Muscle layer of colon (tissue), 2 donors: ENCODE measurements around the gene MRPL51.
"Not testable (repeated sequence)": the region's sequence is repeated elsewhere in the genome, so short reads cannot be mapped to it uniquely, and the experiment has no call there.

Source experiments
- H3K27ac ChIP-seq: one replicate; pipeline ENCODE4 v1.7.0; 2013; ENCODE audit warnings: low read depth, mild to moderate bottlenecking, low read length, moderate library complexity
- H3K27me3 ChIP-seq, 2 donors: one replicate each; pipeline ENCODE4 v1.7.0; 2013; ENCODE audit warnings: low read length in 2 of 2, mild to moderate bottlenecking in 2 of 2; ENCODE audit not compliant: insufficient read depth in 2 of 2, control insufficient read depth in 1 of 2
- H3K36me3 ChIP-seq: one replicate; pipeline ENCODE4 v1.7.0; 2013; ENCODE audit warnings: mild to moderate bottlenecking, low read length; ENCODE audit not compliant: insufficient read depth
- H3K4me1 ChIP-seq: one replicate; pipeline ENCODE4 v1.7.0; 2013; ENCODE audit warnings: mild to moderate bottlenecking, low read length; ENCODE audit not compliant: insufficient read depth
- H3K4me3 ChIP-seq, 2 donors: one replicate each; pipeline ENCODE4 v1.7.0; 2013; ENCODE audit warnings: low read length in 2 of 2, low read depth in 1 of 2, mild to moderate bottlenecking in 1 of 2, moderate library complexity in 1 of 2
- H3K9ac ChIP-seq: one replicate; pipeline ENCODE4 v1.7.0; 2013; ENCODE audit warnings: low read length
- H3K9me3 ChIP-seq: one replicate; pipeline ENCODE4 v1.7.0; 2013; ENCODE audit warnings: mild to moderate bottlenecking, low read length
- donor health status: abdominal sarcoma.
- donor health status: Adenocarcinoma of cecum.

MRPL51 gene

DNA sequence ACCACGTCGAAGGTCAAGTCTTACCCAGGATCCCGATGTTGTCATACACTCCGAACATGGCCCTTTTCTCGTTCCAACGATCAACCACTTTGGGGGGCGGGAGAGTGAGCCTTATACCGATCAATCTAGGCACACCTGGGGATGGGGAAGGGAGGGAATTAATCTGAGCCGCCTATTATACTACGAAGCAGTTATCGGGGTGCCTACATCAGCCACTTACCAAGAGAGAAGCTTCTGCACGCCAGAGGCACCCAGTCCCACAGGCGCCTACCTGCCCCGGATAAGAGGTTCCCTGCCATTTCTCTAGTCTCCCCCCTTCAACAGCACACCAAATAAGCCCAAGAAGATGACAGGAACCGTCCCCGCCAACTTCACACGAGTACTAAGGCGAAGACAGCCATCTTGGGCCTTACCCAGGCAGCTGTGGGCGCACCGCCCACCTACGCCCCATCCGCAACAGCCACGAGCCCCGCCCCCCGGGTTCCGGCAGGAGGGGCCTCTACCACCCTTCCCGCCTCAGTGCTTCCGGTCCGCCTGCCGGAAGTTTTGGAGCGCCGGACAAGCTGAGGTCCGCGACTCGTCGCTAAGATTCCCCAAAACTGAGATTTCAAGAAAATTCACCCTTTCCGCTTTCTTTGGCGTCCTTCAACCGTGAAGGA lies at the start of gene MRPL51:
TSS of gene MRPL51 (minus strand) at position 425 of the 659 bp plus-strand sequence. CDS start at position 299, 126 bp downstream.
- H3K36me3 ChIP-seq: peaks cover 37% of the 10 kb centered on the region
- peak within 1 kb of the TSS; percentile 100 for H3K27ac ChIP-seq
- no peaks in the 10 kb centered on the region for H3K9me3 ChIP-seq
- peaks cover 22% of the 10 kb centered on the region for H3K4me1 ChIP-seq
- no peaks in the 10 kb centered on the region for H3K27me3 ChIP-seq
- H3K4me3 ChIP-seq: peak within 1 kb of the TSS; percentile 80 to 100
- peak within 1 kb of the TSS; percentile 88 for H3K9ac ChIP-seq

DNA sequence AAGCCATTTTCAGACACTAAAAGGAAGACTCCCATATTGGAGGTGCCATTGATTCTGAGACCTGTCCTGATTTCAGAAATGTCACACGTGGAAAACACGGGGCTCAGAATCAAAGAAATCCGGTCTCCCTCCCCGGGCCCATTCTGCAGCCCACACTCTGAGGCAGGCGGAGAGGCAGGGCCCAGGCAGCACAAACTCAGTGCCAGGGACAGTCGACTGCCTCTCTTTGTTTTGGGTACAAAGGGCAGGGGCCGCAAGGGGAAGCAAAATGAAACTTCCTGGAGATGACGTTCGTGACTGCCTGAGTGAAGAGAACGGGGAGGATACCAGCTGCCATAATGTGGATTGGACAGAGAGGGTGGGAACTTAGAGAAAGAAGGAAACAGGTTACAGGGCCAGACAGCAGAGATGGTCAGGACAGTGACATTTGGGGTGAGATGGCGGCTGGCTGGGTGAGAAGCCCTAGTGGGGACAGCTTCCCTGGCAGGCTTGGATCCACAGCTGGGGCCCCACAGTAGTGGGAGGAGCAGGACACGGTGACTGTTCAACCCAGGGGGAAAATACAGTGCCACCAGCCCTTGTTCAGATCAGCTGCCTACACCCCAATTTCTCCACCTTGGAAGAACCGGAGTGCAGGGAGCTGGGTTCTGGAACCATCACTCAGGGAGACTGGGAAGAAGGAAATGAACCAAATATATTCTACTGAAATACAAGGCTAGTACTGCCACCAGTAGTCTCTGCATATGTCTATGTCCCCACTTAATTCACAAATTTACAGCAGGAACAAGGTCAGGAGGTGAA lies 49.3 kb upstream of the MRPL51 start:
- Histone ChIP-seq H3K4me1 (peaks cover 14% of the 10 kb centered on the region), H3K27ac (no peak overlapping the region), H3K9me3 (no peaks in the 10 kb centered on the region), H3K9ac (no peak overlapping the region), H3K27me3 (no peaks in the 10 kb centered on the region), H3K4me3 (no peak overlapping the region), H3K36me3 (peaks cover 67% of the 10 kb centered on the region)

GRCh38 chr12:6541371-6542165 lies 48.5 kb upstream of the MRPL51 start:
- H3K36me3 ChIP-seq: peaks cover 67% of the 10 kb centered on the region
- no peak overlapping the region for H3K27ac ChIP-seq
- no peaks in the 10 kb centered on the region for H3K27me3 ChIP-seq
- no peaks in the 10 kb centered on the region for H3K9me3 ChIP-seq
- H3K9ac ChIP-seq: no peak overlapping the region
- peaks cover 22% of the 10 kb centered on the region for H3K4me1 ChIP-seq
- no peak overlapping the region for H3K4me3 ChIP-seq

GRCh38 chr12:6540181-6540877 lies 47.3 kb upstream of the MRPL51 start:
- Histone ChIP-seq H3K9ac (no peak overlapping the region), H3K36me3 (peaks cover 66% of the 10 kb centered on the region), H3K4me3 (no peak overlapping the region), H3K27ac (peak overlapping the region; percentile 41), H3K4me1 (peaks cover 35% of the 10 kb centered on the region), H3K9me3 (no peaks in the 10 kb centered on the region), H3K27me3 (no peaks in the 10 kb centered on the region)

DNA sequence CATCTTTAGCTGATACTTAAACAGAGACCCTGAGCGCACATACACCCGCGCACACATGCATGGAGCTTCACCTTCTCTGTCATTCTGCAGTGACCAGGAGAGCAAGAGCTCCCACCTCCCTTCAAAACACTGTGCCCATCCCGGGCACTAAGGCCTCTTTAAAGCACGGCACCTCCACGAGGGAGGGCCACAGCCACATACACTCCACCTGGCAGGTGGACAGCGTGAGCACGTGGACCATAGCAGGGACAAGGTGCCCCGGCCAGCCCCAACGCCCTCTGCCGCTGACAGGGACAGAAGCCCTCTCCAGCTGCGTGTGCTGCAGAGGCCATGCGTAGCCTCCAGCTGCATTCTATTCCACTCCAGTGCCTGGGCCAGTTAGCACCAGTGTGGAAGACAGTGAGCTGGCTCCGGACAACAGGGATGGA lies 46.7 kb upstream of the MRPL51 start:
- H3K36me3 ChIP-seq: peaks cover 66% of the 10 kb centered on the region
- H3K9me3 ChIP-seq: no peaks in the 10 kb centered on the region
- H3K27ac ChIP-seq: peak overlapping the region; percentile 41

DNA sequence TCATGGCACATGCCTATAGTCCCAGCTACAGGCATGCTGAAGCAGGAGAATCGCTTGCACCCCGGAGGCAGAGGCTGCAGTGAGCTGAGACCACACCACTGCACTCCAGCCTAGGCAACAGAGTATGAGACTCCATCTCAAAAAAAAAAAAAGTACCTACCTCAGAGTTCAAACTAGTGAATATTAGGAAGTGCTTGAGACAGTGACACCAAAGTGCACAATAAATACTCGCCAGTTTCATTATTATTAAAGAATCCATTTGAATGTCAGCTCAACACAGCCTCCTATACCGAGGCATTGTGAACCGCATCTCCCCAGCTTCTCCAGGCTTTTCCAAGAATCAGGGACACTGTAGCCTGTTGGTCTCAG lies 46.2 kb upstream of the MRPL51 start:
- no peaks in the 10 kb centered on the region for H3K9me3 ChIP-seq
- H3K4me1 ChIP-seq: peaks cover 35% of the 10 kb centered on the region
- no peak overlapping the region for H3K27ac ChIP-seq
- H3K27me3 ChIP-seq: no peaks in the 10 kb centered on the region
- H3K4me3 ChIP-seq: no peak overlapping the region
- no peak overlapping the region for H3K9ac ChIP-seq
- H3K36me3 ChIP-seq: peaks cover 62% of the 10 kb centered on the region

More for the DNA sequence above, 46.7 kb upstream of the MRPL51 start:
- no peaks in the 10 kb centered on the region for H3K27me3 ChIP-seq
- no peak overlapping the region for H3K4me3 ChIP-seq
- H3K4me1 ChIP-seq: peaks cover 35% of the 10 kb centered on the region
- H3K9ac ChIP-seq: no peak overlapping the region

GRCh38 chr12:6538420-6539313 lies 45.6 kb upstream of the MRPL51 start:
- Histone ChIP-seq H3K27me3 (no peaks in the 10 kb centered on the region), H3K4me1 (peaks cover 35% of the 10 kb centered on the region), H3K36me3 (peaks cover 59% of the 10 kb centered on the region), H3K9ac (no peak overlapping the region), H3K9me3 (no peaks in the 10 kb centered on the region), H3K27ac (no peak overlapping the region), H3K4me3 (no peak overlapping the region)

- H3K4me1 ChIP-seq: peaks cover 39% of the 10 kb centered on the region
- not testable (repeated sequence) for H3K9me3 ChIP-seq, H3K4me3 ChIP-seq, H3K27me3 ChIP-seq, H3K9ac ChIP-seq
- peaks cover 54% of the 10 kb centered on the region for H3K36me3 ChIP-seq
- H3K27ac ChIP-seq: peak overlapping the region; percentile 45
These were observed 44.7 kb upstream of the MRPL51 start for GRCh38 chr12:6537580-6538419.

- Histone ChIP-seq H3K4me3 (no peak overlapping the region), H3K4me1 (peaks cover 46% of the 10 kb centered on the region), H3K36me3 (peaks cover 46% of the 10 kb centered on the region), H3K9ac (no peak overlapping the region), H3K9me3 (no peaks in the 10 kb centered on the region), H3K27me3 (no peaks in the 10 kb centered on the region), H3K27ac (no peak overlapping the region)
These were observed 44.0 kb upstream of the MRPL51 start for GRCh38 chr12:6536894-6537579.
